SKM-1 (cell line): ENCODE data around the gene SMG6.

Experiments
- DNase-seq: peaks from one replicate; lab custom pipeline; 2025; ENCODE audit not compliant: unreplicated experiment; lab: John Stamatoyannopoulos, UW

SMG6 gene

GRCh38 chr17:2051933-2052559, 251.5 kb downstream of the SMG6 start:
- DNase-seq, result no peak

- no peak for DNase-seq
Measured at GRCh38 chr17:2051061-2051932, 252.3 kb downstream of the SMG6 start.

GRCh38 chr17:2050300-2051060, 253.1 kb downstream of the SMG6 start:
- DNase-seq, result no peak

GRCh38 chr17:2049333-2050299, 254.0 kb downstream of the SMG6 start:
- DNase-seq, result no peak

GRCh38 chr17:2048805-2049204, 254.8 kb downstream of the SMG6 start:
- no peak for DNase-seq

- no peak for DNase-seq
Measured at GRCh38 chr17:2047590-2047989, 256.0 kb downstream of the SMG6 start.

GRCh38 chr17:2044263-2044894, 259.2 kb downstream of the SMG6 start:
- no peak for DNase-seq

GRCh38 chr17:2043785-2044184, 259.8 kb downstream of the SMG6 start:
- no peak for DNase-seq

- no peak for DNase-seq
Measured at GRCh38 chr17:2042933-2043332, 260.7 kb downstream of the SMG6 start.

- no peak for DNase-seq
Measured at GRCh38 chr17:2042390-2042847, 261.2 kb downstream of the SMG6 start.

- peak; percentile 54 for DNase-seq
Measured at GRCh38 chr17:2041561-2042389, 261.8 kb downstream of the SMG6 start, which contains the start of gene OVCA2. Gene OVCA2, plus strand, starts transcription at chr17:2042022. Its CDS starts 26 bp downstream, at chr17:2042048.

- DNase-seq, result no peak
Measured at GRCh38 chr17:2040942-2041560, 262.5 kb downstream of the SMG6 start.

GRCh38 chr17:2040219-2040827, 263.3 kb downstream of the SMG6 start:
- DNase-seq, result no peak

- DNase-seq, result no peak
Measured at GRCh38 chr17:2037155-2037554, 266.4 kb downstream of the SMG6 start.

- no peak for DNase-seq
Measured at GRCh38 chr17:2035541-2036488, 267.8 kb downstream of the SMG6 start.

- no peak for DNase-seq
Measured at GRCh38 chr17:2034806-2035540, 268.6 kb downstream of the SMG6 start.
